SK-N-SH treated with all-trans-retinoic acid at 6 μM for 48 hours (cell line): ENCODE measurements around the gene RIC8A.

Experiments
- BACH2 ChIP-seq: fragments of 250-450 bp; sonication (Bioruptor Pico); IDR thresholded peaks from 2 replicates; pipeline ENCODE4 v1.9.0; 2021; ENCODE audit warnings: mild to moderate bottlenecking, borderline replicate concordance
- CREB5 ChIP-seq: fragments of 250-450 bp; sonication (Bioruptor Pico); IDR thresholded peaks from 2 replicates; pipeline ENCODE4 v1.5.1; 2020; ENCODE audit warnings: low read depth, mild to moderate bottlenecking, moderate library complexity
- GLIS3 ChIP-seq: fragments of 250-450 bp; sonication (Bioruptor Pico); IDR thresholded peaks from 2 replicates; pipeline ENCODE4 v1.5.0; 2020; ENCODE audit warnings: mild to moderate bottlenecking, moderate library complexity
- ISL1 ChIP-seq: fragments of 250-450 bp; sonication (Bioruptor Pico); IDR thresholded peaks from 2 replicates; pipeline ENCODE4 v2.1.2; 2022; ENCODE audit warnings: mild to moderate bottlenecking, moderate library complexity
- PATZ1 ChIP-seq: fragments of 250-450 bp; sonication (Bioruptor Pico); IDR thresholded peaks from 2 replicates; pipeline ENCODE4 v1.8.0; 2020; ENCODE audit warnings: mild to moderate bottlenecking, moderate library complexity, borderline replicate concordance
- ZFP3 ChIP-seq: fragments of 250-450 bp; sonication (Bioruptor Pico); IDR thresholded peaks from 2 replicates; pipeline ENCODE4 v1.5.0; 2020; ENCODE audit warnings: mild to moderate bottlenecking, moderate library complexity
- ZNF70 ChIP-seq: fragments of 450-650 bp; formaldehyde crosslinking; IDR thresholded peaks from 2 replicates; pipeline ENCODE4 v1.5.0; 2020; ENCODE audit warnings: mild to moderate bottlenecking, moderate library complexity

- TF ChIP-seq GLIS3 (CRISPR knock-in tag) (no peak), PATZ1 (CRISPR knock-in tag) (no peak), BACH2 (CRISPR knock-in tag) (no peak), ZFP3 (CRISPR knock-in tag) (no peak), CREB5 (CRISPR knock-in tag) (no peak), ZNF70 (CRISPR knock-in tag) (no peak), ISL1 (no peak)
These were observed 45.8 kb downstream of the RIC8A start for GRCh38 chr11:253160-253885.
